Adrenal gland (tissue), 12 donors: ENCODE measurements around the gene HDHD5. TPM values are rescaled to one million over a fixed set of nuclear protein-coding genes. Genes with fewer than 3 reads are reported as not detected.

Experiments
- DNase-seq, 7 donors: peaks; one replicate each; pipeline ENCODE4 v3.0.0-alpha.2; 2019 to 2020
- H3K27ac ChIP-seq, 5 donors: fragments of 200-600 bp; sonication (generic) in 4 of 5; 1 replicate in 3 of 5; 2 replicates in 2 of 5; pipeline versions ENCODE4 v1.5.1 to v1.8.0; 2016 to 2020; ENCODE audit warnings: mild to moderate bottlenecking in 1 of 5
- H3K27me3 ChIP-seq: fragments of 200-600 bp; 2 replicates; pipeline ENCODE4 v1.8.0; 2021
- H3K36me3 ChIP-seq, 2 donors: fragments of 200-600 bp; replicated peaks in 1 of 2; 1 replicate in 1 of 2; 2 replicates in 1 of 2; pipeline versions ENCODE4 v1.5.1 to v1.8.0; 2018 to 2022
- H3K4me1 ChIP-seq, 2 donors: fragments of 200-600 bp; replicated peaks in 1 of 2; 1 replicate in 1 of 2; 2 replicates in 1 of 2; pipeline versions ENCODE4 v1.5.1 to v1.8.0; 2018 to 2021
- H3K4me3 ChIP-seq, 4 donors: fragments of 200-600 bp; sonication (generic) in 3 of 4; one replicate each; pipeline ENCODE4 v1.5.1; 2016 to 2018
- H3K9me3 ChIP-seq, 3 donors: fragments of 200-600 bp; sonication (generic) in 1 of 3; replicated peaks in 1 of 3; 1 replicate in 2 of 3; 2 replicates in 1 of 3; pipeline versions ENCODE4 v1.5.1 to v1.8.0; 2016 to 2021
- CTCF ChIP-seq, 6 experiments: fragments of 450-650 bp in 4 of 6; fragments of 200-600 bp in 2 of 6; sonication (generic) in 1 of 6; IDR thresholded peaks; 1 replicate in 5 of 6; 2 replicates in 1 of 6; pipeline versions ENCODE4 v1.5.1 to v1.8.0; 2016 to 2021; ENCODE audit warnings: antibody characterized with exemption in 6 of 6, mild to moderate bottlenecking in 2 of 6, moderate library complexity in 1 of 6
- POLR2A ChIP-seq, 2 donors: fragments of 450-650 bp; IDR thresholded peaks; one replicate each; pipeline ENCODE4 v1.6.1; 2017; ENCODE audit warnings: antibody characterized with exemption in 2 of 2, mild to moderate bottlenecking in 2 of 2, moderate library complexity in 1 of 2
- WGBS, 4 donors: extraction: QIAGEN DNeasy Blood & Tissue Kit in 2 of 4; methylation state at CpG; one replicate each; pipeline versions ENCODE4 v1.1.5 to v1.1.7; 2013 to 2017; 5-methylcytosine and 5-hydroxymethylcytosine counted together
- intact Hi-C, 2 donors: fragments of 100-400 bp; cut with DNase I; formaldehyde crosslinking; loops; one replicate each; pipeline versions ENCODE4 v1.14.1 to v1.15.0; 2022 to 2023
- polyA plus RNA-seq, 3 donors: library from polyadenylated mRNA; stranded (reverse); fragments of 200-250 nt in 2 of 3; fragments of 350-450 nt in 1 of 3; fragmentation: Illumina TruSeq in 1 of 3; extraction: RNeasy Lipid Tissue Mini Kit (QIAGEN cat#74804) in 1 of 3; gene quantifications; one replicate each; pipeline ENCODE4 v1.2.3, GENCODE V29; 2013 to 2014
- total RNA-seq, 9 donors: library from RNA; depleted of rRNA in 4 of 9; stranded (reverse); fragments of >200 nt in 4 of 9; fragments of 120-200 nt in 1 of 9; fragmentation: NEBNext Ultra II Directional in 1 of 9; extraction: Animal tissue kit (Norgen Biotek cat#: 25700) in 1 of 9; gene quantifications; one replicate each; pipeline versions ENCODE4 v1.1.0 to v1.2.4, GENCODE V29; 2013 to 2023
- donor health status: healthy with polysubstance abuse.
- donor health status: Bipolar disorder and iron deficiency.
- donor health status: DM: yes; HTN: yes; CAD: no.
- donor health status: DM: no; HTN: no; CAD: no.
- donor health status: DM: no; HTN: no; CAD: no.
- donor health status: DM: yes; HTN: yes; CAD: no.

HDHD5 gene
- total and polyA plus RNA-seq, 12 donors, result 21.9 to 60.8 (median 43.2) TPM

GRCh38 chr22:17109976-17110375 is 49.1 kb downstream of the HDHD5 start:
- no peaks in the 10 kb centered on the region for H3K9me3 ChIP-seq
- DNase-seq, result no peak
- intact Hi-C loops, result no loop called here
- H3K27ac ChIP-seq, result no peak overlapping the region
- no peaks in the 10 kb centered on the region for H3K27me3 ChIP-seq
- WGBS, 4 donors, result 86 to 94% (median 88%) methylated on average over 16 of the region's 16 CpGs
- H3K4me1 ChIP-seq, result no peaks in the 10 kb centered on the region
- peaks cover 0 to 48% of the 10 kb centered on the region in 2 donors for H3K36me3 ChIP-seq
- TF ChIP-seq CTCF (IDR thresholded peaks at IDR 0.05) (no peak), POLR2A (IDR thresholded peaks at IDR 0.05) (no peak)
- H3K4me3 ChIP-seq, result no peak overlapping the region

GRCh38 chr22:17109113-17109865 is 49.8 kb downstream of the HDHD5 start:
- Histone ChIP-seq H3K27ac (no peak overlapping the region), H3K27me3 (no peaks in the 10 kb centered on the region), H3K4me3 (no peak overlapping the region), H3K36me3 (peaks cover 0 to 55% of the 10 kb centered on the region in 2 donors), H3K9me3 (no peaks in the 10 kb centered on the region), H3K4me1 (no peaks in the 10 kb centered on the region)
- DNase-seq, result no peak
- intact Hi-C loops, result no loop called here
- TF ChIP-seq CTCF (IDR thresholded peaks at IDR 0.05) (no peak), POLR2A (IDR thresholded peaks at IDR 0.05) (no peak)
- WGBS, 4 donors, result 93 to 94% (median 94%) methylated on average over 17 to 42 of the region's 42 CpGs

GRCh38 chr22:17108256-17109112 is 50.6 kb downstream of the HDHD5 start:
- H3K27me3 ChIP-seq, result no peaks in the 10 kb centered on the region
- no peak overlapping the region for H3K27ac ChIP-seq
- H3K4me3 ChIP-seq, result no peak overlapping the region
- no peaks in the 10 kb centered on the region for H3K9me3 ChIP-seq
- TF ChIP-seq POLR2A (IDR thresholded peaks at IDR 0.05) (no peak), CTCF (IDR thresholded peaks at IDR 0.05) (no peak)
- intact Hi-C loops, result no loop called here
- DNase-seq, result no peak
- H3K4me1 ChIP-seq, result no peaks in the 10 kb centered on the region
- peaks cover 0 to 55% of the 10 kb centered on the region in 2 donors for H3K36me3 ChIP-seq
- 95 to 98% (median 95%) methylated on average over 21 to 66 of the region's 66 CpGs for WGBS, 4 donors

GRCh38 chr22:17107547-17107810 is 51.6 kb downstream of the HDHD5 start:
- H3K4me1 ChIP-seq, result no peaks in the 10 kb centered on the region
- intact Hi-C loops, result no loop called here
- H3K27ac ChIP-seq, result peak overlapping the region in 1 of 5 donors; percentile 48
- H3K4me3 ChIP-seq, result no peak overlapping the region
- WGBS, 4 donors, result 77 to 94% (median 84%) methylated on average over 6 of the region's 6 CpGs
- DNase-seq, result no peak
- peaks cover 0 to 65% of the 10 kb centered on the region in 2 donors for H3K36me3 ChIP-seq
- H3K9me3 ChIP-seq, result no peaks in the 10 kb centered on the region
- no peak for TF ChIP-seq POLR2A (IDR thresholded peaks at IDR 0.05)
- no peak for TF ChIP-seq CTCF (IDR thresholded peaks at IDR 0.05)
- no peaks in the 10 kb centered on the region for H3K27me3 ChIP-seq
